Esophagus muscularis mucosa (tissue), 4 donors: Measurements from ENCODE around the gene CELF2. TPM values are rescaled to one million over a fixed set of nuclear protein-coding genes. Genes with fewer than 3 reads are reported as not detected.

Source experiments
- DNase-seq: peaks from one replicate; pipeline ENCODE4 v3.0.0-alpha.2; 2017; ENCODE audit errors: extremely low spot score
- H3K27ac ChIP-seq, 4 donors: fragments of 200-600 bp; sonication (generic); replicated peaks in 1 of 4; 1 replicate in 3 of 4; 2 replicates in 1 of 4; pipeline ENCODE4 v1.5.1; 2016 to 2019; ENCODE audit warnings: mild to moderate bottlenecking in 1 of 4
- H3K27me3 ChIP-seq, 4 donors: fragments of 200-600 bp; sonication (generic); one replicate each; pipeline versions ENCODE4 v1.5.1 to v1.6.0; 2016 to 2019
- H3K36me3 ChIP-seq, 4 donors: fragments of 200-600 bp; sonication (generic); one replicate each; pipeline ENCODE4 v1.5.1; 2016 to 2019
- H3K4me1 ChIP-seq, 4 donors: fragments of 200-600 bp; sonication (generic); one replicate each; pipeline ENCODE4 v1.5.1; 2016 to 2019
- H3K4me3 ChIP-seq, 4 donors: fragments of 200-600 bp; sonication (generic); 1 replicate in 2 of 4; 2 replicates in 2 of 4; pipeline ENCODE4 v1.5.1; 2016 to 2019; ENCODE audit warnings: mild to moderate bottlenecking in 4 of 4, moderate library complexity in 1 of 4
- H3K9me3 ChIP-seq, 4 donors: fragments of 200-600 bp; sonication (generic); 1 replicate in 3 of 4; 2 replicates in 1 of 4; pipeline ENCODE4 v1.5.1; 2016 to 2019
- EP300 ChIP-seq: sonication (generic); formaldehyde crosslinking; IDR thresholded peaks from one replicate; pipeline ENCODE4 v1.6.1; 2017; ENCODE audit warnings: antibody characterized with exemption
- POLR2A ChIP-seq: fragments of 450-650 bp; IDR thresholded peaks from one replicate; pipeline ENCODE4 v1.6.1; 2017; ENCODE audit warnings: antibody characterized with exemption, moderate library complexity, mild to moderate bottlenecking, low read depth
- POLR2AphosphoS5 ChIP-seq, 2 donors: sonication (generic); formaldehyde crosslinking; IDR thresholded peaks; one replicate each; pipeline ENCODE4 v1.6.1; 2017; ENCODE audit warnings: antibody characterized with exemption in 2 of 2
- WGBS: methylation state at CpG from one replicate; pipeline ENCODE4 v1.1.5; 2018; 5-methylcytosine and 5-hydroxymethylcytosine counted together
- intact Hi-C: fragments of 100-400 bp; cut with DNase I; formaldehyde crosslinking; loops from one replicate; pipeline ENCODE4 v1.15.1; 2023
- total RNA-seq, 4 donors: library from RNA; depleted of rRNA; stranded (reverse); fragments of >200 nt; gene quantifications; one replicate each; pipeline versions ENCODE4 v1.1.0 to v1.2.1, GENCODE V29; 2016
- TF ChIP-seq, protein P1 (sequence below), 3 experiments: fragments of 200-600 bp in 2 of 3; fragments of 450-650 bp in 1 of 3; sonication (generic) in 2 of 3; IDR thresholded peaks; one replicate each; pipeline ENCODE4 v1.5.1; 2017 to 2019; ENCODE audit warnings: antibody characterized with exemption in 3 of 3, mild to moderate bottlenecking in 2 of 3, moderate library complexity in 1 of 3

The CELF2 gene
- total RNA-seq, 4 donors from 2014 or later, result 81.8 to 128 (median 104) TPM

DNA sequence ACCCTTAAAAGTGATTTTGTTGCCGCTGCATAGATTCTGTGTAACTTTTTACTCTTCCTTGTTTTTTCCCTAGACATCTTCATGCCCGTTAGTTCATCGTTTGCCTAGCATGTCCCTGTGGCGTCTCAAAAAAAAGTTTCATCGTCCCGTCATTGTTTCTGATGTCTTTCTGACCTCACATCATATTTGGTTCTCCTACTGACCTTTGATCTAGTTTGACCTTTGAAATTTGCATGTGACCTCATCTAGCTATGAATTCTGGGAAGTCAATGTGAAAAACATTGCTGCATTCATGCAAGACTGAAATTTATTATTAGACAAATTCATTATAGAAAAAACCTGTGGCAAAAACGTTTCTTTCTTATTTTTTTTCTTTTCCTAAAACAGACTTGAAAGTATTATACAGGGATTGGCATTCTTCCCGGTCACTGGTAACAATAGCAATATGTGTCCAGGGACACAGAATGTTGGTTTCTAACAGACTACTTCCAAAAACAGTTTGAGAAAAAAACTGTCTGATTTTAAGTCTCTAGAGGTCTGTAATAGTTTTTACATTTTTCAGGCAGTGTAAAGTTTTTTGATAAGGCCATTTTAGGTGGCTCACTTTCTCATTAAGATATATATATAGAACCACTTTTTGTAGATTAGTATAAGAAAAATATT, 312.8 kb downstream of the CELF2 start:
- no peaks in the 10 kb centered on the region for H3K27me3 ChIP-seq
- peak overlapping the region in 3 of 4 donors; percentile 5 to 30 (median 16) for H3K27ac ChIP-seq
- intact Hi-C loops, result no loop called here
- H3K36me3 ChIP-seq, result peaks cover 11 to 60% (median 20%) of the 10 kb centered on the region in 4 donors
- 41% methylated on average over 8 of the region's 8 CpGs for WGBS
- TF ChIP-seq EP300 (no peak), POLR2A (no peak), POLR2AphosphoS5 (IDR thresholded peaks at IDR 0.05) (no peak)
- TF ChIP-seq, protein P1, sequence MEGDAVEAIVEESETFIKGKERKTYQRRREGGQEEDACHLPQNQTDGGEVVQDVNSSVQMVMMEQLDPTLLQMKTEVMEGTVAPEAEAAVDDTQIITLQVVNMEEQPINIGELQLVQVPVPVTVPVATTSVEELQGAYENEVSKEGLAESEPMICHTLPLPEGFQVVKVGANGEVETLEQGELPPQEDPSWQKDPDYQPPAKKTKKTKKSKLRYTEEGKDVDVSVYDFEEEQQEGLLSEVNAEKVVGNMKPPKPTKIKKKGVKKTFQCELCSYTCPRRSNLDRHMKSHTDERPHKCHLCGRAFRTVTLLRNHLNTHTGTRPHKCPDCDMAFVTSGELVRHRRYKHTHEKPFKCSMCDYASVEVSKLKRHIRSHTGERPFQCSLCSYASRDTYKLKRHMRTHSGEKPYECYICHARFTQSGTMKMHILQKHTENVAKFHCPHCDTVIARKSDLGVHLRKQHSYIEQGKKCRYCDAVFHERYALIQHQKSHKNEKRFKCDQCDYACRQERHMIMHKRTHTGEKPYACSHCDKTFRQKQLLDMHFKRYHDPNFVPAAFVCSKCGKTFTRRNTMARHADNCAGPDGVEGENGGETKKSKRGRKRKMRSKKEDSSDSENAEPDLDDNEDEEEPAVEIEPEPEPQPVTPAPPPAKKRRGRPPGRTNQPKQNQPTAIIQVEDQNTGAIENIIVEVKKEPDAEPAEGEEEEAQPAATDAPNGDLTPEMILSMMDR (IDR thresholded peaks at IDR 0.05), result no peak
- peaks cover 35 to 53% (median 47%) of the 10 kb centered on the region in 4 donors for H3K4me1 ChIP-seq
- no peak for DNase-seq
- H3K4me3 ChIP-seq, result no peak overlapping the region
- no peaks in the 10 kb centered on the region for H3K9me3 ChIP-seq

DNA sequence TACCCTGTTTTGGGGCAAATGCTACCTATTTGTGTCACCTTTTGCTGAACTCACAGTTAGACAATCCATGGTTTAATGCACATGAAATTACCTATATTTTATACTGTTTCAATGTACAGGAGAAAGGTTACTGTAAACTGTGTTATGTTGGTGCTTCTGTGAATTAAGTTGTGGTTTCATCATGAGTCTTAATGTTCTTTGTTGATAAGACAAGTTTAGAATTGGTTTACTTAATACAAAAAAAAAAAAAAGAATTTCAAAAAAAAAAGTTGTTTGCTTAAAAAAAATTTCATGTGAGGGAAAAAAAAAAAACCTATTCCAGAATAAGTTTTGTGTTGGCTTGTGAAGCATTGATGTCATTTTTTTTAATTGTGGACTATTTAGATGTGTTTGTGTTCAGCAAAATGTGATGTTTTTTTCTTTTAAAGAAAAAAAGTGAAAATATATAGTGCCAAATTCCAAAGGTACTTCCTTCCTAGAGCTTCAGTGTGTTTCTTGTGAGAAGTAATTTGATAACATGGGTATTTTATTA, 313.4 kb downstream of the CELF2 start:
- no peaks in the 10 kb centered on the region for H3K9me3 ChIP-seq
- no peak overlapping the region for H3K4me3 ChIP-seq
- DNase-seq, result no peak
- no peaks in the 10 kb centered on the region for H3K27me3 ChIP-seq
- peak overlapping the region in 1 of 4 donors; percentile 16 for H3K27ac ChIP-seq
- TF ChIP-seq, protein P1 (IDR thresholded peaks at IDR 0.05), result no peak
- TF ChIP-seq EP300 (no peak), POLR2A (no peak), POLR2AphosphoS5 (IDR thresholded peaks at IDR 0.05) (no peak)
- H3K4me1 ChIP-seq, result peaks cover 35 to 53% (median 47%) of the 10 kb centered on the region in 4 donors
- intact Hi-C loops, result no loop called here
- peaks cover 5 to 58% (median 14%) of the 10 kb centered on the region in 4 donors for H3K36me3 ChIP-seq

DNA sequence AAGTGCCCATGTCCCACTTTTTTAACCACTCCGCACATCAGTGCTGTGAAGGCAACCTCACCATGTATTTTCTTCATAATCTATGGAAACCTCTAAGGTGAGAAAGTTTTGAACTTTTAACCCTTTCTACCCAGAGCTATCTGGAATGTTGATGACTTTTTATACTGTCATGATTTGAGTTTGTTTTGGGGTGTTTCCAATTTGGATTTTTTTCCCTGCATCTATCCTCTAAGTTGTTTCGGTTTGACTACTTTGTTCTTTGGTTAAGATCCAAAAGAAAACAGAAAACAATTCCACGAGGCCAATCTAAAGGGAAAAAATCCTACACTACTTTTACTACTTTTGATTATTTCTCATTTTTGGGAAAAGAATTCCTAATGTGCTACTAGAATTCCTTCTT, 314.1 kb downstream of the CELF2 start:
- WGBS, result 51% methylated on average over 3 of the region's 3 CpGs
- Histone ChIP-seq H3K4me1 (peaks cover 35 to 53% (median 47%) of the 10 kb centered on the region in 4 donors), H3K9me3 (no peaks in the 10 kb centered on the region), H3K36me3 (peaks cover 0 to 52% (median 8%) of the 10 kb centered on the region in 4 donors), H3K4me3 (no peak overlapping the region), H3K27me3 (no peaks in the 10 kb centered on the region), H3K27ac (no peak overlapping the region)
- intact Hi-C loops, result no loop called here
- DNase-seq, result no peak
- no peak for TF ChIP-seq POLR2AphosphoS5 (IDR thresholded peaks at IDR 0.05)
- TF ChIP-seq POLR2A, result no peak
- no peak for TF ChIP-seq EP300
- TF ChIP-seq, protein P1 (IDR thresholded peaks at IDR 0.05), result no peak

DNA sequence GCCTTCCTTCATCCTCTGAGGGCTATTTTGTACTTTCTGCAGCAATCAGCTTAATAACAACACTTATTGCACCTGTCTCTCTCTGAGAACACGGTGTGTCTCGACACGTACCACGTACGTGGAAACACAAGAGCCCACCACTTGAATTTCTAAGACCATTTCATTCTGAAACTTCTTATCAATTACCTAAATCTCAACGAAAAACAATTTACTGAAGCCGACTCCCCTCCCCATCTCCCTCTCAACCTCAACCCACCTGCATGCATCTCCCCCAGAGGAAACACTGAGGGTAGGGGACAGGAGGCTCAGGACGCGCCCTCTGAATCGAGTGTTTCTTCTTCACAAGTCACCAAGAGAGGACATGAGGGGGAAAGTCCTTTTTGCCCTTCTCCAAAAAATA, 315.2 kb downstream of the CELF2 start:
- 88% methylated on average over 10 of the region's 10 CpGs for WGBS
- H3K4me3 ChIP-seq, result no peak overlapping the region
- H3K27ac ChIP-seq, result no peak overlapping the region
- TF ChIP-seq, protein P1 (IDR thresholded peaks at IDR 0.05), result no peak
- TF ChIP-seq POLR2A, result no peak
- TF ChIP-seq EP300, result no peak
- TF ChIP-seq POLR2AphosphoS5 (IDR thresholded peaks at IDR 0.05), result no peak
- intact Hi-C loops, result no loop called here
- no peaks in the 10 kb centered on the region for H3K27me3 ChIP-seq
- H3K9me3 ChIP-seq, result no peaks in the 10 kb centered on the region
- no peak for DNase-seq
- peaks cover 35 to 44% (median 40%) of the 10 kb centered on the region in 4 donors for H3K4me1 ChIP-seq
- H3K36me3 ChIP-seq, result peaks cover 0 to 43% (median 8%) of the 10 kb centered on the region in 4 donors
